Measurements from ENCODE around the gene BRAP.
"Not testable (repeated sequence)": the region's sequence is repeated elsewhere in the genome, so short reads cannot be mapped to it uniquely, and the experiment has no call there.

The BRAP gene

GRCh38 chr12:111685811-111686573, at the start of gene BRAP, which contains the start of gene ACAD10:
Gene BRAP (minus strand): TSS chr12:111685956. CDS start chr12:111685792, 164 bp downstream.
Gene ACAD10 (plus strand): TSS chr12:111686053. CDS start chr12:111692710, 6,657 bp downstream.
- peak; percentile 76 to 81 for DNase-seq (ENCODE audit: low read depth in 2 of 2, low spot score in 1 of 2)

- DNase-seq (ENCODE audit: low read depth in 2 of 2, low spot score in 1 of 2): no peak
Measured at GRCh38 chr12:111733340-111733915, 47.7 kb upstream of the BRAP start.

GRCh38 chr12:111732786-111733185, 47.0 kb upstream of the BRAP start:
- no peak for DNase-seq (ENCODE audit: low read depth in 2 of 2, low spot score in 1 of 2)

GRCh38 chr12:111730420-111730819, 44.7 kb upstream of the BRAP start:
- DNase-seq (ENCODE audit: low read depth in 2 of 2, low spot score in 1 of 2): no peak

GRCh38 chr12:111728795-111729194, 43.0 kb upstream of the BRAP start:
- DNase-seq (ENCODE audit: low read depth in 2 of 2, low spot score in 1 of 2): no peak

GRCh38 chr12:111723646-111724360, 38.0 kb upstream of the BRAP start:
- not testable (repeated sequence) for DNase-seq (ENCODE audit: low read depth in 2 of 2, low spot score in 1 of 2)

GRCh38 chr12:111720457-111720856, 34.7 kb upstream of the BRAP start:
- no peak for DNase-seq (ENCODE audit: low read depth in 2 of 2, low spot score in 1 of 2)

- DNase-seq (ENCODE audit: low read depth in 2 of 2, low spot score in 1 of 2): not testable (repeated sequence)
Measured at GRCh38 chr12:111719316-111719715, 33.6 kb upstream of the BRAP start.

- no peak for DNase-seq (ENCODE audit: low read depth in 2 of 2, low spot score in 1 of 2)
Measured at GRCh38 chr12:111715279-111715678, 29.5 kb upstream of the BRAP start.

- DNase-seq (ENCODE audit: low read depth in 2 of 2, low spot score in 1 of 2): no peak
Measured at GRCh38 chr12:111706145-111706544, 20.4 kb upstream of the BRAP start.

GRCh38 chr12:111705672-111706071, 19.9 kb upstream of the BRAP start:
- no peak for DNase-seq (ENCODE audit: low read depth in 2 of 2, low spot score in 1 of 2)

- DNase-seq (ENCODE audit: low read depth in 2 of 2, low spot score in 1 of 2): no peak
Measured at GRCh38 chr12:111699962-111700361, 14.2 kb upstream of the BRAP start.

GRCh38 chr12:111693818-111694217, 8.1 kb upstream of the BRAP start:
- no peak for DNase-seq (ENCODE audit: low read depth in 2 of 2, low spot score in 1 of 2)

GRCh38 chr12:111692575-111693210, 6.9 kb upstream of the BRAP start:
- DNase-seq (ENCODE audit: low read depth in 2 of 2, low spot score in 1 of 2): no peak

- DNase-seq (ENCODE audit: low read depth in 2 of 2, low spot score in 1 of 2): no peak
Measured at GRCh38 chr12:111691262-111691661, 5.5 kb upstream of the BRAP start.

GRCh38 chr12:111687952-111688351, 2.2 kb upstream of the BRAP start:
- DNase-seq (ENCODE audit: low read depth in 2 of 2, low spot score in 1 of 2): no peak

GRCh38 chr12:111687255-111687654, 1.5 kb upstream of the BRAP start:
- DNase-seq (ENCODE audit: low read depth in 2 of 2, low spot score in 1 of 2): no peak

GRCh38 chr12:111686574-111687105, 884 bp upstream of the BRAP start:
- no peak for DNase-seq (ENCODE audit: low read depth in 2 of 2, low spot score in 1 of 2)

GRCh38 chr12:111685322-111685810, 390 bp downstream of the BRAP start:
- DNase-seq (ENCODE audit: low read depth in 2 of 2, low spot score in 1 of 2): peak in 1 of 2 donors; percentile 2

GRCh38 chr12:111684485-111685198, 1.1 kb downstream of the BRAP start:
- not testable (repeated sequence) for DNase-seq (ENCODE audit: low read depth in 2 of 2, low spot score in 1 of 2)
